ENCODE measurements around the gene RCSD1.

RCSD1 gene

GRCh38 chr1:167746013-167746672, 116.1 kb downstream of the RCSD1 start:
- no peak for DNase-seq (ENCODE audit: low read depth in 3 of 3)

DNA sequence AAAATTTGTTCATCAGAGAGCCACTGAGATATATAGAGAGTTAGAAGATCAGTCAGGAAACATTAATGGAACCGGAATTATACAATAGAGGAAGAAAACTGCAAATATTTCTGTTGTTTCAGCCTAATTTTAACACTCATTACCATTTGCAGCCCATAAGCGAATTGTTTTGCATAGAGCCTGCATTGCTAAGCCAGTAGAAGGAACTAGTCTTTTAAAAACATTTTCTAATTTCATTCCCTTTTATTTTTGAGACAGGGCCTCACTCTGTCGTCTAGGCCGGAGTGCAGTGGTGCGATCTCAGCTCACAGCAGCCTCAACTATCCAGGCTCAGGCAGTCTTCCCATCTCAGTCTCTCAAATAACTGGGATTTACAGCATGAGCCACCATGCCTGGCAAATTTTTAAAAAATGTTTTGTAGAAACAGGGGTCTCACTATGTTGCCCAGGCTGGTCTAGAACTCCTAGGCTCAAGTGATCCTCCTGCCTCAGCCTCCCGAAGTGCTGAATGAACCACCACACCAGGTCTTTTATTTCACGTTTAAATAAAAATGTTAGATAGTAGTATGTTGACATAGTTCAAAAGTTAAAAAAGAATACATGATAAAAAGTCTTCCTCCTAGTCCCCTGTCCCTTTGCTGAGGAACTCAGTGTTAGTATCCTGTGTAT, 117.1 kb downstream of the RCSD1 start:
- DNase-seq (ENCODE audit: low read depth in 3 of 3): no peak

DNA sequence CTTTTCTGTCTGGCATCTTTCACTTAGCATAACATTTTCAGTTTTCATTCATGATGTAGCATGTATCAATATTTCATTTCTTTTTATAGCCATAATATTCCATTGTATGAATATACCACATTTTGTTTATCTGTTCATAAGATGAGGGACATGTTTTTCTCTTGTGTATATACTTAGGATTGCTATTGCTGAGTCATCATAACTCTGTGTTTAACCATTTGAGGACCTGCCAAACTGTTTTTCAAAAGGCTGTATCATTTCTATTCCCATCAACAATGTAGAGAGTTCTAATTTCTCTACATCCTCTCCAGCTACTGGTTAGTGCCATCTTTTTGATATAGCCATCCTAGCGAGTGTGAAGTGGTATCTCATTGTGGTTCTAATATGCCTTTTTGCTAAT, 118.0 kb downstream of the RCSD1 start:
- DNase-seq (ENCODE audit: low read depth in 3 of 3): no peak

DNA sequence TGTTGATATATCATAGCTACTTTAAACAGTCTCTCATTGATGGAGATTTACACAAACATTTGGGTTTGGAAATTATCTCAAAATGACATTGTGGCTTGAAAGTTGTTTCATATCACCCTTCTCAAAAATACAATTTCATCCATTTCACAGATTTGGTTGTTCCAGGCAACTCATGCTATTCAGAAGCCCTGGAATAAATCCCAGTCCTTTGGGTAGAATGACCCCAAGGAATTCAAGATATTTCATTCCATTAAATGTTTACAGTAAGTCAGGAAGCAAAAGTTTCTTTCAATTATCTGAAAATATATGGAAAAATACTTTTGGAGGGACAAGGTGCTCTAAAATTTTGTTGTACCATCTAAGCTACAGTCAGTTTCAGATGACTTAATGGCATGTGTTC, 118.9 kb downstream of the RCSD1 start:
- no peak for DNase-seq (ENCODE audit: low read depth in 3 of 3)

GRCh38 chr1:167749741-167750140, 119.7 kb downstream of the RCSD1 start:
- no peak for DNase-seq (ENCODE audit: low read depth in 3 of 3)

- no peak for DNase-seq (ENCODE audit: low read depth in 3 of 3)
Measured at GRCh38 chr1:167750641-167751040, 120.6 kb downstream of the RCSD1 start.

GRCh38 chr1:167751676-167752075, 121.6 kb downstream of the RCSD1 start:
- no peak for DNase-seq (ENCODE audit: low read depth in 3 of 3)

- no peak for DNase-seq (ENCODE audit: low read depth in 3 of 3)
Measured at GRCh38 chr1:167752219-167752985, 122.4 kb downstream of the RCSD1 start.

GRCh38 chr1:167755654-167756053, 125.6 kb downstream of the RCSD1 start:
- no peak for DNase-seq (ENCODE audit: low read depth in 3 of 3)
